HCT116 (cell line): ENCODE data around the gene ATPAF1. TPM values are rescaled to one million over a fixed set of nuclear protein-coding genes. Genes with fewer than 3 reads are reported as not detected.
"Not testable (repeated sequence)": the region's sequence is repeated elsewhere in the genome, so short reads cannot be mapped to it uniquely, and the experiment has no call there.

Source experiments
- ATAC-seq: fragments of 200-7000 bp; cut with Tn5 transposase; 2 replicates; pipeline ENCODE4 v1.9.1; 2020; ENCODE audit warnings: mild to moderate bottlenecking, moderate library complexity
- BruUV-seq: library from RNA; stranded (reverse); fragments of 400-500 nt; replicated peaks from 2 replicates; lab custom pipeline; 2021; lab: Mats Ljungman, UMichigan
- CTCF ChIA-PET: fragments of 300-600 bp; sonication (Branson Sonifier 250); formaldehyde crosslinking; loops from one replicate; lab custom pipeline; 2021; ENCODE audit warnings: antibody characterized with exemption; lab: Charles Lee
- POLR2A ChIA-PET: fragments of 300-600, 350-600 bp; sonication (Branson Sonifier 250); formaldehyde crosslinking; loops from one replicate; lab custom pipeline; 2021; ENCODE audit warnings: antibody characterized with exemption; lab: Charles Lee
- RAD21 ChIA-PET, 2 experiments: fragments of 300-600 bp; sonication (Branson Sonifier 250); formaldehyde crosslinking; loops; one replicate each; lab custom pipeline; 2023; ENCODE audit warnings: low total read pairs in 2 of 2; ENCODE audit not compliant: uncharacterized antibody in 2 of 2, unreplicated experiment in 2 of 2, low non-redundant PET in 1 of 2; lab: Charles Lee
- DNase-seq: peaks from one replicate; pipeline ENCODE4 v3.0.0-alpha.2; 2010; ENCODE audit warnings: low read depth, low spot score
- H2AFZ ChIP-seq: fragments of 200-600 bp; shearing (Covaris generic), sonication (generic); 2 replicates; pipeline ENCODE4 v1.6.1; 2017; ENCODE audit warnings: low read depth, mixed run types, mixed read lengths, antibody characterized with exemption, low read length; ENCODE audit not compliant: poor library complexity, severe bottlenecking
- H3K27ac ChIP-seq: 2 replicates; pipeline ENCODE4 v1.5.1; 2012; ENCODE audit warnings: low read depth, low read length
- H3K27me3 ChIP-seq: fragments of 200-600 bp; sonication (generic); 2 replicates; pipeline ENCODE4 v1.6.1; 2016; ENCODE audit warnings: mixed run types, low read length, mixed read lengths; ENCODE audit not compliant: insufficient read depth
- H3K36me3 ChIP-seq, 2 experiments: fragments of 200-500 bp in 1 of 2; fragments of 200-600 bp in 1 of 2; sonication (Bioruptor generic) in 1 of 2; sonication (generic) in 1 of 2; 2 replicates each; pipeline versions ENCODE4 v1.5.1 to v1.6.1; 2014 to 2016; ENCODE audit warnings: low read length in 2 of 2, inconsistent platforms in 1 of 2, mixed read lengths in 1 of 2, mixed run types in 1 of 2; ENCODE audit not compliant: insufficient read depth in 2 of 2, control insufficient read depth in 1 of 2
- H3K4me1 ChIP-seq, 2 experiments: fragments of 200-600 bp in 1 of 2; sonication (generic) in 1 of 2; 2 replicates each; pipeline versions ENCODE4 v1.5.1 to v1.6.1; 2012 to 2017; ENCODE audit warnings: low read length in 2 of 2, inconsistent platforms in 1 of 2, mild to moderate bottlenecking in 1 of 2, mixed read lengths in 1 of 2, mixed run types in 1 of 2, moderate library complexity in 1 of 2; ENCODE audit not compliant: insufficient read depth in 2 of 2, control insufficient read depth in 1 of 2
- H3K4me2 ChIP-seq: fragments of 200-600 bp; sonication (generic); 2 replicates; pipeline ENCODE4 v1.6.1; 2017; ENCODE audit warnings: mixed run types, low read length, mixed read lengths
- H3K4me3 ChIP-seq, 2 experiments: fragments of 200-600 bp in 1 of 2; sonication (generic) in 1 of 2; replicated peaks in 1 of 2; 2 replicates each; pipeline ENCODE4 v1.5.1; 2011 to 2016; ENCODE audit warnings: low read length in 2 of 2, control low read depth in 1 of 2, low read depth in 1 of 2, mild to moderate bottlenecking in 1 of 2, mixed read lengths in 1 of 2, mixed run types in 1 of 2
- H3K79me2 ChIP-seq: fragments of 200-600 bp; sonication (generic); 2 replicates; pipeline ENCODE4 v1.6.1; 2017; ENCODE audit warnings: mild to moderate bottlenecking, mixed run types, low read length, moderate library complexity, mixed read lengths; ENCODE audit not compliant: insufficient read depth
- H3K9ac ChIP-seq: fragments of 200-600 bp; sonication (generic); 2 replicates; pipeline ENCODE4 v1.6.1; 2016; ENCODE audit warnings: low read length, mixed read lengths
- H3K9me2 ChIP-seq: fragments of 200-600 bp; sonication (generic), shearing (Covaris generic); 2 replicates; pipeline ENCODE4 v1.6.1; 2017; ENCODE audit warnings: mixed run types, mild to moderate bottlenecking, moderate library complexity; ENCODE audit not compliant: insufficient read depth
- H3K9me3 ChIP-seq, 2 experiments: fragments of 200-500 bp in 1 of 2; fragments of 200-600 bp in 1 of 2; sonication (Bioruptor generic) in 1 of 2; sonication (generic) in 1 of 2; 2 replicates each; pipeline ENCODE4 v1.6.1; 2014 to 2017; ENCODE audit warnings: low read length in 2 of 2, mixed read lengths in 2 of 2, inconsistent platforms in 1 of 2, low read depth in 1 of 2, mild to moderate bottlenecking in 1 of 2, mixed run types in 1 of 2, moderate library complexity in 1 of 2; ENCODE audit not compliant: control insufficient read depth in 1 of 2, insufficient read depth in 1 of 2
- H4K20me1 ChIP-seq: fragments of 200-600 bp; sonication (generic), shearing (Covaris generic); 2 replicates; pipeline ENCODE4 v1.6.1; 2017; ENCODE audit warnings: mixed run types, mild to moderate bottlenecking, moderate library complexity; ENCODE audit not compliant: insufficient read depth
- CBX3 ChIP-seq: IDR thresholded peaks from 2 replicates; pipeline ENCODE4 v1.6.1; 2012; ENCODE audit warnings: low read depth
- REST ChIP-seq: IDR thresholded peaks from 2 replicates; pipeline ENCODE4 v1.6.1; 2012; ENCODE audit warnings: low read depth
- SIN3A ChIP-seq: IDR thresholded peaks from 2 replicates; pipeline ENCODE4 v1.6.1; 2012; ENCODE audit warnings: low read depth
- ZFX ChIP-seq: fragments of 450-650 bp; IDR thresholded peaks from 2 replicates; pipeline ENCODE4 v1.6.1; 2017
- intact Hi-C: fragments of 100-400 bp; cut with micrococcal nuclease; formaldehyde crosslinking; loops from 2 replicates; pipeline ENCODE4 v1.10.0; 2022
- total RNA-seq: library from RNA; stranded (reverse); gene quantifications from one replicate; pipeline ENCODE4 v1.2.1, GENCODE V29; 2021; ENCODE audit not compliant: unreplicated experiment
- TF ChIP-seq, protein P1 (sequence below): IDR thresholded peaks from 2 replicates; pipeline ENCODE4 v1.6.1; 2012

The ATPAF1 gene
- total RNA-seq, 1 experiment from 2014 or later, result 35.5 TPM

DNA sequence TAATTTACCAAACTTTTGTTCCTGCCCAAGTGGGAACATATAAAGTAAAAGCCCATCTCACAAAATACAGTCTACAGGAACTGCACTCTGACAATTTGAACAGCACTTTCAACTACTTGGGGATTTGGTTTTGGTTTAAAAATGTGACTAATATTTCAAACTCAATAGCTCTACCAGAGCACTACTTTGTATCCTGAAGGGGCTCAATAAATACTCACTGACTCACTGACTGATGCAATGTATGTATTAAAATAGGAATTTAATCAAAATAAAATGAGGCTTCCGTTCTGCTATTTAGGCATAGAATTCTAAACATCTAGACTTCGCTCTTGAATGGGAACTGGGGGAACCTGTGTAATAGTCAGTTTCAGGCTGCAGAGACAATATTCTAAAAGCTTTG lies 28.9 kb upstream of the ATPAF1 start (continued):
- TF ChIP-seq, protein P1, sequence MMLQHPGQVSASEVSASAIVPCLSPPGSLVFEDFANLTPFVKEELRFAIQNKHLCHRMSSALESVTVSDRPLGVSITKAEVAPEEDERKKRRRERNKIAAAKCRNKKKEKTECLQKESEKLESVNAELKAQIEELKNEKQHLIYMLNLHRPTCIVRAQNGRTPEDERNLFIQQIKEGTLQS, result no peak
- TF ChIP-seq ZFX (no peak), REST (no peak), SIN3A (no peak), CBX3 (no peak)

DNA sequence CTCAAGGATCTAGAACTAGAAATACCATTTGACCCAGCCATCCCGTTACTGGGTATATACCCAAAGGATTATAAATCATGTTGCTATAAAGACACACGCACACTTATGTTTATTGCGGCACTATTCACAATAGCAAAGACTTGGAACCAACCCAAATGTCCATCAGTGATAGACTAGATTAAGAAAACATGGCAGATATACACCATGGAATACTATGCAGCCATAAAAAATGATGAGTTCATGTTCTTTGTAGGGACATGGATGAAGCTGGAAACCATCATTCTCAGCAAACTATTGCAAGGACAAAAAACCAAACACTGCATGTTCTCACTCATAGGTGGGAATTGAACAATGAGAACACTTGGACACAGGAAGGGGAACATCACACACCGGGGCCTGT lies 26.5 kb upstream of the ATPAF1 start:
- RAD21 ChIA-PET, POLR2A ChIA-PET, DNase-seq, ATAC-seq, CTCF ChIA-PET, H2AFZ ChIP-seq, H3K4me1 ChIP-seq, H3K4me3 ChIP-seq, H3K9me2 ChIP-seq, H3K4me2 ChIP-seq, H3K9ac ChIP-seq, H4K20me1 ChIP-seq, BruUV-seq, intact Hi-C loops, H3K27me3 ChIP-seq, H3K27ac ChIP-seq, H3K9me3 ChIP-seq: not testable (repeated sequence)
- peaks cover 17% of the 10 kb centered on the region; the same call in 1 of the 2 replicates for H3K79me2 ChIP-seq
- peaks cover 5 to 19% of the 10 kb centered on the region in 2 experiments; a peak in 3 of 4 replicates for H3K36me3 ChIP-seq
